ENCODE results near the gene ZBTB14.

The ZBTB14 gene

DNA sequence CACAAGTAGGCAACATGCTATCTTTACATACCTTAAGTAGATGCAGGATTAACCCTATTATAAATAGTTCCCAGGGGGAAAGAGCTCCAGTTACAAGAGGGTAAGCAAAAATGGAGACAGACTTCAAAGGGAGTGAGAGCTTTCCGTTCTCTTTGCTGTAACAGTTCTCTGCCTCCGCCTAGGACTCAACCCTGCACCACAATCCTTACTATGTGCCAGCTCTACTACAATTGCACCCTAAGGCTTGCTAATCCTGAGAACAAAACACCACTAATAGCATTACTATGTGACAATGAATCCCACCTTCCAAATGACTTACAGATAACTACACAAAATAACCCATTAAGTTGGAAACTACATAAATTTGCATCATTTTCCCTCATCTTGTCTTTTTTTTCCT, 7.7 kb downstream of the ZBTB14 start:
- no peak for DNase-seq

DNA sequence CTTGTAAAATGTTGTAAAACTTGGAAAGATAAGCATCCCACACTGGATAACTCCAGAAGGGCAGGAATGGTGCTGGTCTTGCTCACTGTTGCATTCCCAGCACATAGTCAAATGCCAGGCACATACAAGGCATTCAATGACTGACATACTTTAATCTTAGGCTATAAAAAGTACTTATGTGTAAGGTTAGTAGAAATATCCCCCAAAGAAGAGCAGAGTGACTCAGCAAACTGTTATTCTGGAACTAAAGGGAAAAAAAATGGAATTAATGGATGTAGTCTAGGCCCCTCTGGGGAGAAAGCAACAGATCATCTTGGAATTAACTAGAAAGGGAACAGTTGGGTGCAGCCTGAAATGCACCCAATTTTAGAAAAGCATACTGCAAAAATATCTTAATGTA, 9.0 kb downstream of the ZBTB14 start:
- no peak for DNase-seq

DNA sequence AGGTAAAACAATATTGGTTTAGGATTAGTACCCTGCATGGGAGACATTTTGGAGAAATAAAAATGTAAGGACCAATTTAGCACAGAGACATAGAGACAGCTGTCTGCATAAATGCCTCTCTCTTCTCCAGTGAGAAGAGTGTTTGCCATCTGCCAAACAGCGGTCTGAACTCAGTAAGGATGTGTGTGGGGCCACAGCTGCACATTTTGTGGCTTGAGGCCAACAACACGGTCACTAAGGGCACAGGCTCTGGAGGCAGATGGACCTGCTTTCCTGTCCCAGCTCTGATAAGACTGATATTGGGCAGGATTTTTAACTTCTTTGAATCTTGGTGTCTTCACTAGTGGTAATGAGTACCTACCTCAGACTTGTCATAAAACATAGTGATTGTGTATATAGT, 10.2 kb downstream of the ZBTB14 start:
- DNase-seq: no peak

GRCh38 chr18:5284808-5285207, 10.7 kb downstream of the ZBTB14 start:
- no peak for DNase-seq

- no peak for DNase-seq
Observed at GRCh38 chr18:5282770-5283169, 12.8 kb downstream of the ZBTB14 start.

DNA sequence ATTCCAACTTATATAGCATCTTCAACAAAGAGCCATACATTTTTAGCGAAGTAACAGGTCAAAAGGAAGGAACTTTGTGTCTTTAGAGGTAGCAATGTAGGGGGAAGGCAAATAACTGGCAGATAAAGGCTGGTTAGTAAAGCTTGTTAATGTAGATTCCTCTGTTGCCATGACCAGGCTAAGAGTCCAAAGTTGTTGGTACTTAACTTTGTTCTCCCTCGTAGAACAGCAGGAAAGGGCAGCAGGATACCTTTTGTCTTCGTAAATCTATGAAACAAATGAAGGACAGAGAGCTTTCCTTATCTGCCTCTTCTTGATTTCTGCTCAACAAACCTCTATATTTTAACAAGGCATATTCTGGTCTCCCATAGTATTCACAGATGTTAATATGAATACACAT, 18.6 kb downstream of the ZBTB14 start:
- DNase-seq: no peak

- no peak for DNase-seq
Observed at GRCh38 chr18:5275872-5276271, 19.7 kb downstream of the ZBTB14 start.

DNA sequence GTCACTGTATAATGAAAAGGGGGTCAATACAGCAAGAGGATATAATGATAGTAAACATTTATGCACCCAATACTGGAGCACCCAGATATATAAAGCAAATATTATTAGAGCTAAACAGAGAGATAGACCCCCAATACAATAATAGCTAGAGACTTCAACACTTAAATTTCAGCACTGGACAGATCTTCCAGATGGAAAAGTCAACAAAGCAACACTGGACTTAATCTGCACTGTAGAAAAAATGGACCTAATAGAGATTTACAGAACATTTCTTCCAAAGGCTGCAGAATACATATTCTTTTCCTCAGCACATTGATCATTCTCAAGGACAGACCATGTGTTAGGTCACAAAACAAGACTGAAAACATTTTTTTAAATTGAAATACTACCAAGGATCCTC, 26.7 kb downstream of the ZBTB14 start:
- no peak for DNase-seq

DNA sequence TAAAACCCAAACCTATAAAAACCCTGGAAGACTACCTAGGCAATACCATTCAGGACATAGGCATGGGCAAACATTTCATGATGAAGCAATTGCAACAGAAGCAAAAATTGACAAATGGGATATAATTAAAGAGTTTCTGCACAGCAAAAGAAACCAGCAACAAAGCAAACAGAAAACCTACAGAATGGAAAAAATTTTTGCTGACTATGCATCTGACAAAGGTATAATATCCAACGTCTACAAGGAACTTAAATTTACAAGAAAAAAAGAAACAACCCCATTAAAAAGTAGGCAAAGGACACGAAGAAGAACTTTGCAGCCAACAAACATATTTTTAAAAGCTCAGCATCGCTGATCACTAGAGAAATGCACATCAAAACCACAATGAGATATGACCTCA, 28.8 kb downstream of the ZBTB14 start:
- DNase-seq: no peak

- no peak for DNase-seq
Observed at GRCh38 chr18:5253910-5254309, 41.6 kb downstream of the ZBTB14 start.

- no peak for DNase-seq
Observed at GRCh38 chr18:5251117-5251516, 44.4 kb downstream of the ZBTB14 start.

DNA sequence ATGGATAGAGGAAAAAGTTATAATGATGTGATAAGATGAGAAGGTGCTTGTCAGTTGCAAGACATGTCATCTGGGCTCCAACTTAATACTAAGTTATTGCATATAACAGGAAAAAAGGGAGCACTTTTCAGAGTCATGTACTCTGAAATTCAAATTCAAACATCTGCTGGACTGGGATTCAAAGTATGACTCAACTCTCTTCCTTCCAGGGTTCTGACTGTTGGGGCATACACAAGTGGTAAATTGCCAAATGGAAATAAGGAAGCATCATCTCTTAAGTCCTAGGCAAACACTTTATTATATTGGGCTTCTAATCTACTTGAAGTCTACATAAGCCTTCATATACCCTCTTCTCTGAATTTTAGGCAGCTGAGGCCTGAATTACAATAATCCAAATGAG, 44.9 kb downstream of the ZBTB14 start:
- no peak for DNase-seq

DNA sequence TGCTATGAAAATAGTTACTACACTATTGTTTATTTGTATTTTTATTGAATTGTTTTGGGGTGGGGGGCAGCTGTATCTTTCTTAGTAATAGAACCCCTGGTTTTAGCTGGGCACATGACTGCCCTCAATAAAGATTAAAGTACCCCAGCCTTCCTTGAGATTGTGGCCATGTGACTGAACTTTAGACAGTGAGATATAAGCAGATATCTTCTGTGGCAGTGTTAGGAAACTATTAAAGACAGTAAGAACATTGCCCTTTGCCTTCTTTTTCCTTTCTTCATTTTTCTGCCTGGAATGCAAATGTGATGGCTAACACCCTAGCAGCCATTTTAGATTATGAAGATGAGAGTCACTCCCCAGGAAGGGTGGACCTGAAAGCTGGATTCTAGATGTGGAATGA, 50.6 kb downstream of the ZBTB14 start:
- DNase-seq: no peak

- no peak for DNase-seq
Observed at GRCh38 chr18:5239447-5239846, 56.1 kb downstream of the ZBTB14 start.
